ENCODE measurements around the gene LRRC55. TPM values are rescaled to one million over a fixed set of nuclear protein-coding genes. Genes with fewer than 3 reads are reported as not detected.

LRRC55 gene
- total RNA-seq, 6 experiments from 2014 or later: not detected

GRCh38 chr11:57160665-57161064 lies 21.1 kb upstream of the LRRC55 start:
- DNase-seq: no peak
- no peak overlapping the region for H3K27ac Mint-ChIP-seq
- H3K4me3 Mint-ChIP-seq: no peak overlapping the region
- H3K4me1 Mint-ChIP-seq (ENCODE audit: low read depth): no peaks in the 10 kb centered on the region
- H3K9me3 Mint-ChIP-seq: no peaks in the 10 kb centered on the region
- H3K27me3 Mint-ChIP-seq (ENCODE audit: insufficient read depth): peaks cover 25% of the 10 kb centered on the region
- no peaks in the 10 kb centered on the region for H3K36me3 Mint-ChIP-seq (ENCODE audit: low read depth)
- TF ChIP-seq, protein P1, sequence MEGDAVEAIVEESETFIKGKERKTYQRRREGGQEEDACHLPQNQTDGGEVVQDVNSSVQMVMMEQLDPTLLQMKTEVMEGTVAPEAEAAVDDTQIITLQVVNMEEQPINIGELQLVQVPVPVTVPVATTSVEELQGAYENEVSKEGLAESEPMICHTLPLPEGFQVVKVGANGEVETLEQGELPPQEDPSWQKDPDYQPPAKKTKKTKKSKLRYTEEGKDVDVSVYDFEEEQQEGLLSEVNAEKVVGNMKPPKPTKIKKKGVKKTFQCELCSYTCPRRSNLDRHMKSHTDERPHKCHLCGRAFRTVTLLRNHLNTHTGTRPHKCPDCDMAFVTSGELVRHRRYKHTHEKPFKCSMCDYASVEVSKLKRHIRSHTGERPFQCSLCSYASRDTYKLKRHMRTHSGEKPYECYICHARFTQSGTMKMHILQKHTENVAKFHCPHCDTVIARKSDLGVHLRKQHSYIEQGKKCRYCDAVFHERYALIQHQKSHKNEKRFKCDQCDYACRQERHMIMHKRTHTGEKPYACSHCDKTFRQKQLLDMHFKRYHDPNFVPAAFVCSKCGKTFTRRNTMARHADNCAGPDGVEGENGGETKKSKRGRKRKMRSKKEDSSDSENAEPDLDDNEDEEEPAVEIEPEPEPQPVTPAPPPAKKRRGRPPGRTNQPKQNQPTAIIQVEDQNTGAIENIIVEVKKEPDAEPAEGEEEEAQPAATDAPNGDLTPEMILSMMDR (IDR thresholded peaks at IDR 0.05): no peak

- Mint-ChIP-seq H3K36me3 (ENCODE audit: low read depth) (no peaks in the 10 kb centered on the region), H3K27me3 (ENCODE audit: insufficient read depth) (peaks cover 25% of the 10 kb centered on the region), H3K4me3 (no peak overlapping the region), H3K4me1 (ENCODE audit: low read depth) (no peaks in the 10 kb centered on the region), H3K27ac (no peak overlapping the region), H3K9me3 (no peaks in the 10 kb centered on the region)
- TF ChIP-seq, protein P1 (IDR thresholded peaks at IDR 0.05): no peak
- no peak for DNase-seq
Measured at GRCh38 chr11:57161351-57161750, 20.4 kb upstream of the LRRC55 start.

GRCh38 chr11:57162179-57162898 lies 19.4 kb upstream of the LRRC55 start:
- Mint-ChIP-seq H3K36me3 (ENCODE audit: low read depth) (no peaks in the 10 kb centered on the region), H3K27ac (no peak overlapping the region), H3K27me3 (ENCODE audit: insufficient read depth) (peaks cover 24% of the 10 kb centered on the region), H3K4me3 (no peak overlapping the region), H3K9me3 (no peaks in the 10 kb centered on the region), H3K4me1 (ENCODE audit: low read depth) (no peaks in the 10 kb centered on the region)
- TF ChIP-seq, protein P1 (IDR thresholded peaks at IDR 0.05): no peak
- no peak for DNase-seq

- TF ChIP-seq, protein P1 (IDR thresholded peaks at IDR 0.05): no peak
- no peak for DNase-seq
- Mint-ChIP-seq H3K36me3 (ENCODE audit: low read depth) (no peaks in the 10 kb centered on the region), H3K4me1 (ENCODE audit: low read depth) (no peaks in the 10 kb centered on the region), H3K27me3 (ENCODE audit: insufficient read depth) (peaks cover 24% of the 10 kb centered on the region), H3K9me3 (no peaks in the 10 kb centered on the region), H3K4me3 (no peak overlapping the region), H3K27ac (no peak overlapping the region)
Measured at GRCh38 chr11:57163160-57163868, 18.4 kb upstream of the LRRC55 start.

- H3K27me3 Mint-ChIP-seq (ENCODE audit: insufficient read depth): peaks cover 29% of the 10 kb centered on the region
- DNase-seq: no peak
- H3K4me3 Mint-ChIP-seq: no peak overlapping the region
- H3K4me1 Mint-ChIP-seq (ENCODE audit: low read depth): no peaks in the 10 kb centered on the region
- no peaks in the 10 kb centered on the region for H3K9me3 Mint-ChIP-seq
- H3K36me3 Mint-ChIP-seq (ENCODE audit: low read depth): no peaks in the 10 kb centered on the region
- TF ChIP-seq, protein P1 (IDR thresholded peaks at IDR 0.05): no peak
- no peak overlapping the region for H3K27ac Mint-ChIP-seq
Measured at GRCh38 chr11:57164317-57164716, 17.4 kb upstream of the LRRC55 start.
